ENCODE measurements around the gene MYH10.

Gene MYH10

DNA sequence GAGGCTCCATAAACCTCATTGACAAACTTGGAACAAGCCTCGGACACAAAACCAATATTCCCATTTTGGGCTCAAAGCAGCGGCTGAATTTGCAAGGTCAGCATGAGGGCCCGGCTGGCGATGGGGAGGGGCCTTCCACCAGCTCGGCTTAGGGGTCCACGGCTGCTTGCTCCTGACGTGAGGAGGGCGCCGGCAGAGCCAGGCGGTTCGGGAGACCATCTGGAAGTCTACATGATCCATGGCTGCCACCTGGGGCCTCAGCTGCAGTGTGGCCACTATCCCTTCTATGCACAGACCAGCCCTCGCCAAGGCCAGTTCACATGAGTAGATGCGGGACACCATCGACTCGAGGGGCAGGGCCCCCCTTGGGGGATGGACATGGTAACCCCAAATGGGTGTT is 155.7 kb downstream of the MYH10 start:
- no peak for DNase-seq (ENCODE audit: low read depth in 2 of 2)

DNA sequence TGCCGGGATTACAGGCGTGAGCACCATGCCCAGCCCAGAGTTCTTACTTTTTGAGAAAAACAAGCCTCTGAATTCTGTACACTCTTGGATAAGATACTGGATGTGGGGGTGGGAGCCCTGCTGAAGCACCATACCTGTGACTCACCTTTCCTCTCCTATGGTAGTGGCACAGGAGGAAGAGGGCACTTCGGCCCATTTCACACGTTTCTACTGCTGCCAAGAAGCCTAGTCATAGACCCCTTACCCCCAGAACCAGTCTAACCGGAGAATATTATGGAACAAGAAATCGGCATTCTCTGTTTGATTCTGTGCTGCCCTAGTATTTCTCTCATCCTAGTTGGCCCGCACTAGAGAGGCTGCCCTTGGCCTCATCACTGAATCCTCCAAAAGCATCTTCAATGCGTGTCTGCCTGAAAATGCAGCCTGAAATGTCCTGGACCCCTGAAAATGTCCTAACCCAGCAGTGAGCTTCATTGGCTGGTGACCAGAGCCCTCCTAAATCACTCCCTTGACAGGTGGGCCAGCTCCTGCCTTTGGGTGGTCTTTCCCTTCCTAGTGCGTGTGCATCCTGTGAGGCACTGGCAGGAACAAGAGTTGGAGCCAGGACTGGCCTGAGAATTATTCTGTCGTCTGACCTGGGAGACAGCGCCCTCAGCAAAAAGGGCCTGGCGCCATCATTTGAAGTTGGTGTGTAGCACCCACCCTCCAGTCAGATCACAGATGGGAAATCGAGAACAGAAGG is 156.9 kb downstream of the MYH10 start:
- DNase-seq (ENCODE audit: low read depth in 2 of 2) = no peak

DNA sequence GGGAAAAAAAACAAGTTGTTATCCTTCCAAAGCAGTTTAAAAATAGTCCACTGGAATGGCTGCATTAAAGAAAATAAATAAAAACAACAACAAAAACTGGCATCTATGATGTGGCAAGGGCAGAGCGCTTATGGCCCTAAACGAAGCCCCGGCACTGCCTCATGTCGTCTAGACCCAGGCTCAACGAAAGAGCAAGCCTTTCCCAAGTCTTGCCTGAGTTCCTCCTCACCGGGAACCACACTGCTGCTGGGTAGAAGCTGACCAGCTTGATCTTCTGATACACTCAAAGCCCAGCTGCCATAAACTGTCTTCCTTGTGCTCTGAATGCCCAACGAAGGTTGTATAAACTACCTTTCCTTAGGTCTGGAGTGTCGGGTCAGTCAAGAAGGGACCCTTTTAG is 157.9 kb downstream of the MYH10 start:
- no peak for DNase-seq (ENCODE audit: low read depth in 2 of 2)

DNA sequence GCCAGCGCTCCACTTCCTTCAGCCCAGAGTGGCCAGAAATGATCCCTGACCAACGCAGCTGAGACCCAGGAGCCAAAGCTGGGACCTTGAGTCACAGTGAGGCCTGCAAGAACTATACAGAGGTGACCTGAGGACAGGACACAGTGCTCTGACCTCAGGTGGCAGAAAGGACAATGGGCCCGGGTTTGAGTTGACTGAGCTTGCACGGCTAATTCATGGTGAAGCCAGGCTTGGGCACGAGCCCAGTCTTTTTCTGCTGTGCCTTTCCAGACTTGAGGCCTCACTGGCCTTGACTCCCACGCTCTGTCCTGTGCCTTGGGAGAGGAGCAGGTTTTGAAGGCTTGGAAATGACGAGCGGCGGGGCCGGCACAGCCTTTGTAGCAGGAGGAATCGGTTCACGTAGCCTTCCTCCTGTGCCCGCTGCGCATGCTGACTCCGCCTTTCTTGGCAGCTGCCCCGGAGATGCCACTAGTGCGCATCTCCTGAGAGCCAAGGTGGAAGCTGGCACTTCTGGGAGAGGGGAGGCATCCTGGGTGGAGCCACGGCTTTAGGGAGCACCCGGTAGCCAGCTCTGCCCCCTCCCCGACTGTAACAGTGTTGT is 160.0 kb downstream of the MYH10 start:
- no peak for DNase-seq (ENCODE audit: low read depth in 2 of 2)

- no peak for DNase-seq (ENCODE audit: low read depth in 2 of 2)
These were observed 160.6 kb downstream of the MYH10 start for GRCh38 chr17:8469964-8470363.

GRCh38 chr17:8468980-8469379 is 161.5 kb downstream of the MYH10 start:
- no peak for DNase-seq (ENCODE audit: low read depth in 2 of 2)

- DNase-seq (ENCODE audit: low read depth in 2 of 2) = no peak
These were observed 162.4 kb downstream of the MYH10 start for GRCh38 chr17:8468127-8468526.

- DNase-seq (ENCODE audit: low read depth in 2 of 2) = no peak
These were observed 163.0 kb downstream of the MYH10 start for GRCh38 chr17:8467527-8467926.

DNA sequence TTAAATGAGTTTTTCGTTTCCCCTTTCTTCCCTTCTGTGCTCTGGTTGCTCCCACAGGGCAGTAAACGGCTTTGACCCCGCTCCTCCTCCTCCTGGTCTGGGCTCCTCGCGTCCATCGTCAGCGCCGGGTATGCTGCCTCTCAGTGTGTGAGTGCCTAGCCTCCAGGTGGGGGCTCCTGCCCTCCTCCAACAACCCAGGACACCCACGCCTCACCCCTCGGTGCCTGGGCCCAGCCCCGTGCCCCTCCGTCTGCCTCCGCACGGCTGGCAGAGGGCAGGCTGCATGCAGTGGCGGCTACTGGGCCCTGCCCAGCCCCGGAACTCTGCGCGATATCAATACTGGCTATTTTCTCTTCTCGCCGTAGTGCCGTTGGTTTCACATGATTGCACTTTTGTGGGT is 163.7 kb downstream of the MYH10 start:
- DNase-seq (ENCODE audit: low read depth in 2 of 2) = no peak

GRCh38 chr17:8466456-8466855 is 164.1 kb downstream of the MYH10 start:
- DNase-seq (ENCODE audit: low read depth in 2 of 2) = no peak

- no peak for DNase-seq (ENCODE audit: low read depth in 2 of 2)
These were observed 164.8 kb downstream of the MYH10 start for GRCh38 chr17:8465759-8466158.

GRCh38 chr17:8465356-8465755 is 165.2 kb downstream of the MYH10 start:
- DNase-seq (ENCODE audit: low read depth in 2 of 2) = no peak

DNA sequence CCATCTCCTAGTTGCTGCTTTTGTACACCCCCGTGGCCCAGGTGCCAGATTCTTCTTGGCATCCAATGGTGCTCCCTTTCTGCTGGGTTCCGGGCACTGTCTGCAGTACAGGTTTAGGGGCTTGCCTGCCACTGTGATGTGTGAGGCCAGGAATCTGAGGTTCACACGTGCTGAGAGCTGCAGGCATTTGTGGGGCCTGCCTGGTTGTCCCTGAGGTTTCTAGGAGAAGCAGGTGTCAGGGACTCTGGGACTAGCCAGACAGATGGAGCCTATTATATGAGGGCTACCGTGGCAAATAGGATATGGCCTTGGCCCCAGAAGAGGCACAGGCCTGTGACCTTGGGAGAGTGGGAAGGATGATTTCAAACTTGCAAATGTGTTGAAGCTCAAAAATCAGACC is 165.6 kb downstream of the MYH10 start:
- no peak for DNase-seq (ENCODE audit: low read depth in 2 of 2)

DNA sequence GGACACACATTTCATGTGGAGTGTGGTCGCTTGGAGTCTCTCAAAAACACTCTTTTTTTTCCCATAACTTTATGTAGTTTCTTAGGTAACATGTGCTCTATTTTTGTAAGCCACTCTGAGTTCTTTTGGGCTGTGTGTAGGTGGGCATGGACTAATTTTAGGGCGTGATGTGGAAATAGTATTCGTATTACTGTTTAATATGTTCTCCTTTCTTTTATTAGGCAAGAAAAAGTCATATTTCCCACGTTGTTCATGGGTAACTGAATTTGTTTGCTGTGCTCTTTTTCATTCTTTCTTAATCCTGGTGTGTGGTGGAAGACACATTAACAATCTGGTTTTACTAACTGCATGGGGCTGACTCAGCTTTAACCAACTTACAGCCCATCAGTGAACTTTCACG is 167.4 kb downstream of the MYH10 start:
- DNase-seq (ENCODE audit: low read depth in 2 of 2) = no peak

DNA sequence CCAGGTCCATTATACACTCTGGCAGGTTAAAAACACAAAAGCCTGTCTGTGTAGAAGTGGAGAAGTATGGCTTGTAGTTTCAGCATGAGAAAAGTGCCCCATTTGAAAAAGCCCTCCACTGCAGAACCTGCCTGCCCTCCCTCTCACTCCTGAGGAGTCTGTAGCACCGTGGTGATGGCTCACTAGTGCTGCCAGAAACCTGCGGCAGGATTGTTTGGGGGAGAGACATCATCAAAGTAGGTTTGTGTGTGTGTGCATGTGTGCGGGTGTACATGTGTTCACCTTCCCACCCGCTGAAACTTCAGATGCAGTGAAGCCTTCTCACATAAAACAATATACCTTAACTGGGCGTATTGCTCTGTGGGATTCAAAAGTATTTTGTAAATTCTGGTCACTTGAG is 168.0 kb downstream of the MYH10 start:
- DNase-seq (ENCODE audit: low read depth in 2 of 2) = no peak

DNA sequence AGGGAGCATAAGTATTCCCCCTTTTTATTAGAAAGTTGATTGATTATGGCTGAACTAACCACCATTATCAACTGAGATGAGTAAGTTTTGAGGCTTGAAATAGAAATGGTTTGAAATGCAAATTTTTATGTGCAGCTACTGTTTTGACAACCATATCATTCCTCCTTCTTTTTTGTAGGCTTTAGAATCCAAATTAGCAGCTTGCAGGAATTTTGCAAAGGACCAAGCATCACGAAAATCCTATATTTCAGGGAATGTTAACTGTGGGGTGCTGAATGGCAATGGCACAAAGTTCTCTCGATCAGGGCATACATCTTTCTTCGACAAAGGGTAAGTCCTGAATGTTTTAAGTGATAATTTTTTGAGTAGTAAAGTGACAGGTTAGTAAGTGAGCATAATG is 170.7 kb downstream of the MYH10 start:
- no peak for DNase-seq (ENCODE audit: low read depth in 2 of 2)

DNA sequence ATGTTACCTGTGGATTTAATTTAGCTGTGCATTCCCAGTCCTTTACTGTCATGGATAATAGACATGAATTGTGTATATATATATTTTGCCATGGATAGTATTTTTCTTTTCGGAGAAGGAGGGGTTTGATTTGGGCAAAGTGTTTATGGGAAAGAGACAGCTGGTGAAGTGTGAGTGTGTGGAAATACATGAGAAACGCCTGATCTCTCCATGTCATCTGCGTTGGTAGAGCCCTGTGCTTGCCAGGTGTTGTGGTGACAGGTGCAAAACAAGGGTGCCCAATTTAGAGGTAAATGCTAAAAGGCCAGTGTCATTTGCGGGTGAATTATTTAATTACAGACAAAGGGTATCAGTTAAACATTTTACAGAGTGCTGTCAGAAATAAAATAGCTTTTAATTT is 171.4 kb downstream of the MYH10 start:
- no peak for DNase-seq (ENCODE audit: low read depth in 2 of 2)

- no peak for DNase-seq (ENCODE audit: low read depth in 2 of 2)
These were observed 172.4 kb downstream of the MYH10 start for GRCh38 chr17:8458128-8458527.

GRCh38 chr17:8455665-8456209 is 174.8 kb downstream of the MYH10 start:
- no peak for DNase-seq (ENCODE audit: low read depth in 2 of 2)

DNA sequence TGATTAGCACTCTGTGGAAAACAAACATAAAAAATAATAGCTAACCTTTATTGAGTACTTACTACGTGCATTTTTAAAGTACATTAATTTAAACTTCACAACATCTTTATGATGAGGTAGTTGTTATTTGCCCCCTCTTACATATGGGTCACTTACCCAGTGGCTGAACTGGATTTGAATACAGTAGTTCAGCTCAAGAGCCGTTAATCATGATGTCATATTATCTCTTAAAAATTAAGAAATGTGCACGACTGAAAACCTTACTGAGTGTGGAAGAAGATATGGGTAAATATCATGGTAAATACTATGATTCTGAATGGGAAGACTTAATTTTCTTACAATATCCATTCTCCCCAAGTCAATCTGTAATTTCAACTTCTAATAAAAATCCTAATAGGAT is 177.2 kb downstream of the MYH10 start:
- no peak for DNase-seq (ENCODE audit: low read depth in 2 of 2)

DNA sequence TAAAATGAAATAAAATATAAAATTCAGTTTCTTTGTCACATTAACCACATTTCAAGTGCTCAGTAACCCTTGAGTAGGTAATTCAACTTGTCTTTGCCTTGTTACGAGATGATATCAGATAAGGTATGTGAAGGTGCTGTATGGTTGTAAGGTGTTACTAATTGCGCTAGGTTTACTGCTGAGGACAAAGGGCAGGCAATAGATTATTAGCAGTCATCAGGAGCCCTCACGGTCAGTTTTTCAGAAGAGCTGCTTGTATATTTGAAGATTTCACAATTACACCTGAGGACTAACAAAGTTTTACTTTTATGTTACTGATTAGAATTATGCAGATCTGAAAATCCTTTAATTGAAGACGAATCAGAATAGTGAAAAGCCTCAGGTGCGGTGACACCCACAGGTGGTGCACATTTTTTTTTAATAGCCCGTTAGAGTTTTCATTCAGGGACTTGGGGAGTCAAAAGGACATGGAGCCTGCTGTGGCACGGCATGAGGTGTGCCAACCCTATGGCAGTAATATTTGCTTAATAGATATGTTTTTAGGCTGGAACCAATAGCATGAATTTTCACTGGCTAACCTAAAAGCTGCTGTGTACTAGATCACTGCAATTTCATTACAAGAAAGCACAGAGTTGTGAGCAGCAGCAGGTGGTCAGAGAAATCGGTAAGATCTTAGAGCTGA is 178.5 kb downstream of the MYH10 start:
- no peak for DNase-seq (ENCODE audit: low read depth in 2 of 2)

DNA sequence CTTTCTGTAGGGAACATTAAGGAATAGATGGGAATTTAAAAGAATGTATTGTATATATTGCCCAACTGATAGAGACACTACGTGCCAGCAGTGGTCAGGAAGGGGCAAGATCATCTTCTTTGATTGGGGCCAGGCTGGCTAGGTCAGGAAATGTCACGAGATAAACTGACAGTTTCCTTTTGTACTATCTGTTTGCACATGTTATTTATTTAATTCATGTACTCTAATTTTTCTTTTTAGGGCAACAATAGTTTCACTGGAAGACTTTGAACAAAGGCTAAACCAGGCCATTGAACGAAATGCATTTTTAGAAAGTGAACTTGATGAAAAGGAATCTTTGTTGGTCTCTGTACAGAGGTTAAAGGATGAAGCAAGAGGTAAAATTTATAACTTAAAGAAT is 182.2 kb downstream of the MYH10 start:
- DNase-seq (ENCODE audit: low read depth in 2 of 2) = no peak

- DNase-seq (ENCODE audit: low read depth in 2 of 2) = no peak
These were observed 182.7 kb downstream of the MYH10 start for GRCh38 chr17:8447799-8448198.
